Retinal pigment epithelial cell (primary cell): Measurements from ENCODE around the gene PPP1R8.

ENCODE experiments used
- DNase-seq: peaks from one replicate; pipeline ENCODE4 v3.0.0-alpha.2; 2010; ENCODE audit warnings: low read depth
- H3K4me3 ChIP-seq: 2 replicates; pipeline ENCODE4 v1.5.1; 2011; ENCODE audit warnings: mild to moderate bottlenecking, low read length, control low read depth, moderate library complexity
- TF ChIP-seq, protein P1 (sequence below): conservative IDR thresholded peaks from 2 replicates; pipeline ENCODE4 v1.5.1; 2011; ENCODE audit warnings: low read depth, low read length, control low read depth, inconsistent platforms

Gene PPP1R8

DNA sequence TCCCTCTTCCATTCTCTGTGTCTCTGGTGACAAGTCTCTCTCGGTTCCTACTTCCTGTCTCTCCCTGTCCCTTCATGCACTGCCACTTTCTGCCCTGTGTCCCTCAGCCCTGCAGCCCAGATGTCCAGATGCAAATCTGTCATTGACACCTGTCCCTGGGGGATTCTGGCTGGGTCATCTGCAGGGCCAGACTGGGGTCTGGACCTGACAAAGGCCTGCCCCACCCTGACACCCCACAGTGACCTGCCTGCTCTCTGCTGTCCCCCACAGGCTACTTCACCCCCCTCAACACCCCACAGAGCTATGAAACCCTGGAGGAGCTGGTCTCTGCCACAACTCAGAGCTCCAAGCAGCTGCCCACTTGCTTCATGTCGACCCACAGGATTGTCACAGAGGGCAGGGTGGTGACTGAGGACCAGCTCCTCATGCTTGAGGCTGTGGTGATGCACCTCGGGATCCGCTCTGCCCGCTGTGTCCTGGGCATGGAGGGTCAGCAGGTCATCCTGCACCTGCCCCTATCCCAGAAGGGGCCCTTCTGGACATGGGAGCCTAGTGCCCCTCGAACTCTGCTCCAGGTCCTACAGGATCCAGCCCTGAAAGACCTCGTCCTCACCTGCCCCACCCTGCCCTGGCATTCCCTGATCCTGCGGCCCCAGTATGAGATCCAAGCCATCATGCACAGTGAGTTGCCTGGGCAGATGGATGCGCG is 48.9 kb downstream of the PPP1R8 start:
- TF ChIP-seq, protein P1, sequence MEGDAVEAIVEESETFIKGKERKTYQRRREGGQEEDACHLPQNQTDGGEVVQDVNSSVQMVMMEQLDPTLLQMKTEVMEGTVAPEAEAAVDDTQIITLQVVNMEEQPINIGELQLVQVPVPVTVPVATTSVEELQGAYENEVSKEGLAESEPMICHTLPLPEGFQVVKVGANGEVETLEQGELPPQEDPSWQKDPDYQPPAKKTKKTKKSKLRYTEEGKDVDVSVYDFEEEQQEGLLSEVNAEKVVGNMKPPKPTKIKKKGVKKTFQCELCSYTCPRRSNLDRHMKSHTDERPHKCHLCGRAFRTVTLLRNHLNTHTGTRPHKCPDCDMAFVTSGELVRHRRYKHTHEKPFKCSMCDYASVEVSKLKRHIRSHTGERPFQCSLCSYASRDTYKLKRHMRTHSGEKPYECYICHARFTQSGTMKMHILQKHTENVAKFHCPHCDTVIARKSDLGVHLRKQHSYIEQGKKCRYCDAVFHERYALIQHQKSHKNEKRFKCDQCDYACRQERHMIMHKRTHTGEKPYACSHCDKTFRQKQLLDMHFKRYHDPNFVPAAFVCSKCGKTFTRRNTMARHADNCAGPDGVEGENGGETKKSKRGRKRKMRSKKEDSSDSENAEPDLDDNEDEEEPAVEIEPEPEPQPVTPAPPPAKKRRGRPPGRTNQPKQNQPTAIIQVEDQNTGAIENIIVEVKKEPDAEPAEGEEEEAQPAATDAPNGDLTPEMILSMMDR = no peak
- no peak overlapping the region for H3K4me3 ChIP-seq
- DNase-seq = no peak

DNA sequence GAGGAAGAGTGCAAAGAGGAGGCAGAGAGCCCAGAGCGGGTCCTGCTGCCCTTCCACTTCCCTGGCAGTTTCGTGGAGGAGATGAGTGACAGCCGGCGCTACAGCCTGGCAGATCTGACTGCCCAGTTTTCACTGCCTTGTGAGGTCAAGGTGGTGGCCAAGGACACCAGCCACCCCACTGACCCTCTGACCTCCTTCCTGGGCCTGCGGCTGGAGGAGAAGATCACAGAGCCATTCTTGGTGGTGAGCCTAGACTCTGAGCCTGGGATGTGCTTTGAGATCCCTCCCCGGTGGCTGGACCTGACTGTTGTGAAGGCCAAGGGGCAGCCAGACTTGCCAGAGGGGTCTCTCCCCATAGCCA is 51.9 kb downstream of the PPP1R8 start:
- no peak for DNase-seq
- H3K4me3 ChIP-seq = no peak overlapping the region
- TF ChIP-seq, protein P1 = no peak

DNA sequence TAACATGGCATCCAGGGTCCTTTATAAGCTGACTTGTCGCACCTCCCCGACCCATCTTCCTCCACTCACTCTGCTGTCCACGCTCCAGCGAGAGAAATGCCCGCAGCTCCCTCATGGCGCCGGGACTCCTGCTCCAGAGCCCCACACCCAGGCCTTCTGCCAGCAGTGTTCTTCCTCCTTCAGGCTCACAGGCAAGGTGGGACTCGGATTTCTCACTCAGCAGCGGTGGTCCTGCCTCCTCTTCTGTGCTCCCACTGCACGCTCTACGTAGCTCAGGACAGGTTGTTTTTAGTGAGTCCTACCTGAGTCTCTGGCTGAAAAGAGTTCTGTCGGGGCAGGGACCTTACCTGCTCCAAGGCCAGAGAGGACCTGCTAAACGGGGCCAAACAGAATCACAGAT is 53.0 kb downstream of the PPP1R8 start:
- TF ChIP-seq, protein P1 = no peak
- no peak for DNase-seq
- no peak overlapping the region for H3K4me3 ChIP-seq

DNA sequence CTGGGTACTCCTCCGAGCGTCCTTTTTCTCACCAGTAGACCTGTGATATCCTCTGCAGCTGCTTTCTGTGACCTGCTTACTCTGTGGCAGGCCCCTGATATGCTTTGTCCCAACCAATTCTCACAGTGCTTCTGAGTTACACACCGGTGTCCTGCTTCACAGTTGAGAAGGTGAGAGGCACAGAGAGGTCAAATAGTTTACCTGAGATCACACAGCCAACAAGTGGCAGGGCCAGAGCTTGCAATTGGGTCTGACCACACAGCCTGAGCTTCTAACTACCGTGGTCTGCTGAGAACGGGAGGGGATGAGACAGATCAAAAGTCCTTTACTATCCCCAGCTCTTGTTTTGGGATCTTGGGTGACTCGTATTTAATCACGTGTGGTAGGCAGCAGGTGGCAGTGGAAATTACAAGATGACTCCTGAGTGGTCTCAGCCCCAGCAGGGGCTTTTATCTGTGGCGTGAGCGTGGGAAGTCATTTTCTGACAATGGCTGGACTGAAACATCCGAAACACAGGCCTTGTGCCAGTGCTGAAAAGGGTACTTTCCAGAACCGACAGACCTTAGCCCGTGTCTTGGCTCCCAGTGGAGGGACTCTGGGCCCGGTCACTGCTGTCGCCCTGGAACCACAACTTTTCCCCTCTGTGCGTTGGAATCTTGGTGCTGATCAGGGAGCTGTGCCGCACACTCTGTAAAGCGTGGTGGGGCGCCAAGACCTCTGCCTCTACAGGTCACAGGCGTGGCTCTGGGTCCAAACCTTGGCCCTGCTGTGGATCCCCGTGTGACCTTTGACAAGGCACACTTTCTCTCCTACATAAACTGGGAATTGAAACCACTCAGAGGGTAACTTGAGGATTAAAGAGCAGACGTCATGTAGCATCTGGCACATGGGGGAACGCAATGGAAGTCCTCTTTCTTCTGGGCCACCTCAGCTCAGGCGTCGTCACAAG is 53.7 kb downstream of the PPP1R8 start:
- no peak overlapping the region for H3K4me3 ChIP-seq
- no peak for DNase-seq
- TF ChIP-seq, protein P1 = no peak

DNA sequence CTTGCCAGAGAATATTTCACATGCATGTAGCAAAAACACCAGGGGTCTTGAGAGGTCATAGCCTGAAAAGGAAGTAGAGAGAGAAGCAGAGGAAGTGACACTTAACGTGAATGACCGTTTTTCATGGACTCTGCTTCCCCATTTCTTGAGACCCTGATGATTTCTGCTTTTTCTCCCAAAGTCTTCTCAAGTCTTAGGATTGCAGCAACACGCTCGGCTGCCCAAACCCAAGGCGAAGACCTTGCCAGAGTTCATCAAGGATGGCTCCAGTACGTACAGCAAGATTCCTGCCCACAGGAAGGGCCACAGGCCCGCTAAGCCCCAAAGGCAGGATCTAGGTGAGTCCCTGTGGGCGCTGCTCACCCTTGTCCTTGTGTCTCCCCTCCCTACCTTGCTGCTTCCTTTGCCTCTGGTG is 54.5 kb downstream of the PPP1R8 start:
- no peak overlapping the region for H3K4me3 ChIP-seq
- TF ChIP-seq, protein P1 = no peak
- DNase-seq = no peak

DNA sequence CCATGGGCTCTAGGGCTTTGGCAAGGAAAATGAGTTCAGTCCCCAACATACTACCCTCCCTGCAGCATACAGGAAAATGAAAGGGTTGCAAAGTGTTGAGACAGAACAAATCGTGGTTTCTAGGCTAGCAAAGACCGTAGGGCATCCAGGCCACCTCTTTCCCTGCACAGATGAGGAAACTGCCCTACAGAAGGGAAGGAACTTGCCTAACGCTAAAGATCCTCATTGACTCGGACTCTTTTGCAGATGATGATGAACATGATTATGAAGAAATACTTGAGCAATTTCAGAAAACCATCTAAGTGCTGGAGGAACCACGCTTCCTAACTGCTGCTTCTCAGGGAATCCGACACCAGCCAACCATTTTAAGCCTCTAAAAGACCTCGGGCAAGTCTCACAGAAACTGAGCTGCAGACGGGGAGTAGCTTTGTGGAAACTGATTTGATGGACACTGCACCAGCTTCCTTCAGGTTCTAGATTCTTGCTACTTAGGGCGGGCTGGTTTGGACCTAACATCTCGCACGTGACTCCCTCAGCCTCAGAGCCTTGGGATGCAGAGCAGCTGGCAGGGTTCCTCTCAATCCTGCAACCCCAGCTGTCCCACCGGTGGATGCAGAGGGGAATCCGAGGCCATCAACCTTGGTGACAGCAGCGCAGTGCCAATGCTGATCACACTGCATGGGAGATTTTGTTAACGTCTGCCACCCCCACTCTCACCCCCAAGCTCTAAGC is 55.2 kb downstream of the PPP1R8 start:
- no peak overlapping the region for H3K4me3 ChIP-seq
- DNase-seq = no peak
- TF ChIP-seq, protein P1 = no peak
